Measurements from ENCODE around the gene JMJD8. TPM values are rescaled to one million over a fixed set of nuclear protein-coding genes. Genes with fewer than 3 reads are reported as not detected.

JMJD8 gene
- total RNA-seq, 1 experiment from 2014 or later, result 121 TPM

- no peak for TF ChIP-seq CTCF (IDR thresholded peaks at IDR 0.05 in 2 of 3, conservative IDR thresholded peaks at IDR 0.05 in 1 of 3; ENCODE audit: borderline replicate concordance in 1 of 3, insufficient read depth in 1 of 3, low read depth in 2 of 3, low read length in 2 of 3)
These were observed 10.6 kb downstream of the JMJD8 start (continued) for GRCh38 chr16:673399-673991.

- Histone ChIP-seq H4K20me1 (ENCODE audit: insufficient read depth) (no peaks in the 10 kb centered on the region), H3K9ac (ENCODE audit: low read length) (no peak overlapping the region), H3K4me2 (ENCODE audit: low read length) (no peak overlapping the region), H3K9me3 (ENCODE audit: control insufficient read depth in 1 of 2, insufficient read depth in 1 of 2, low read depth in 1 of 2, low read length in 2 of 2) (no peaks in the 10 kb centered on the region), H3K27me3 (ENCODE audit: insufficient read depth, low read length) (no peaks in the 10 kb centered on the region), H3K79me2 (ENCODE audit: insufficient read depth, low read length) (peaks cover 26% of the 10 kb centered on the region), H3K27ac (ENCODE audit: low read depth, low read length) (no peak overlapping the region), H2AFZ (ENCODE audit: low read depth, low read length, poor library complexity, severe bottlenecking) (no peak overlapping the region), H3K4me1 (ENCODE audit: control insufficient read depth in 1 of 2, insufficient read depth in 2 of 2, low read length in 2 of 2) (peaks cover 0 to 5% of the 10 kb centered on the region in 2 experiments; a peak in 1 of 4 replicates), H3K36me3 (ENCODE audit: control insufficient read depth in 1 of 2, insufficient read depth in 2 of 2, low read length in 2 of 2) (peaks cover 0 to 4% of the 10 kb centered on the region in 2 experiments; a peak in 1 of 4 replicates), H3K4me3 (replicated peaks in 1 of 2; ENCODE audit: low read depth in 1 of 2, low read length in 2 of 2) (no peak overlapping the region), H3K9me2 (ENCODE audit: insufficient read depth) (no peaks in the 10 kb centered on the region)
- CTCF ChIA-PET, result no interaction called here
- DNase-seq (ENCODE audit: low read depth, low spot score) (no peak), ATAC-seq (no peak)
- POLR2A ChIA-PET, result no interaction called here
- RAD21 ChIA-PET (ENCODE audit: low non-redundant PET in 1 of 2, low total read pairs in 2 of 2, uncharacterized antibody in 2 of 2, unreplicated experiment in 2 of 2), result no interaction called here
- intact Hi-C loops (cut with micrococcal nuclease), result no loop called here
- no peak for TF ChIP-seq YY1 (IDR thresholded peaks at IDR 0.05; ENCODE audit: extremely low read depth, insufficient replicate concordance, low read depth, low read length)
- TF ChIP-seq EZH2phosphoT487 (IDR thresholded peaks at IDR 0.05; ENCODE audit: borderline replicate concordance), result no peak
- TF ChIP-seq FOSL1 (IDR thresholded peaks at IDR 0.05; ENCODE audit: low read depth), result no peak
- no peak for TF ChIP-seq EGR1 (IDR thresholded peaks at IDR 0.05; ENCODE audit: low read depth)
- no peak for TF ChIP-seq REST (IDR thresholded peaks at IDR 0.05; ENCODE audit: low read depth)
- TF ChIP-seq CTCF (IDR thresholded peaks at IDR 0.05 in 2 of 3, conservative IDR thresholded peaks at IDR 0.05 in 1 of 3; ENCODE audit: borderline replicate concordance in 1 of 3, insufficient read depth in 1 of 3, low read depth in 2 of 3, low read length in 2 of 3), result no peak
- TF ChIP-seq MAX (IDR thresholded peaks at IDR 0.05), result no peak
- BruUV-seq (replicated peaks), result no TSS peak
These were observed 11.3 kb downstream of the JMJD8 start for GRCh38 chr16:672851-673250.

Data from HCT116 (cell line).